ENCODE results near the gene CASTOR1. TPM values are rescaled to one million over a fixed set of nuclear protein-coding genes. Genes with fewer than 3 reads are reported as not detected.

Gene CASTOR1
- polyA plus RNA-seq, 1 experiment: 12.0 TPM

- no peak for TF ChIP-seq CTCF (IDR thresholded peaks at IDR 0.05; ENCODE audit: low read depth, low read length)
- Histone ChIP-seq H3K27ac (ENCODE audit: low read depth, low read length) (no peak overlapping the region), H3K9me3 (ENCODE audit: control insufficient read depth, insufficient read depth, low read length) (no peaks in the 10 kb centered on the region), H3K27me3 (ENCODE audit: control insufficient read depth, insufficient read depth, low read length) (no peaks in the 10 kb centered on the region), H3K4me3 (ENCODE audit: low read depth, low read length) (no peak overlapping the region)
- no peak for DNase-seq (ENCODE audit: low read depth, low spot score)
- ChIA-PET POLR2A (no interaction called here), CTCF (interaction anchor here (0.6 to 1.3 kb wide), 2 partner anchors 26 to 176 kb away, joined by 3 to 5 read pairs; no protein-coding TSS in a partner anchor)
These were observed 4.6 kb downstream of the CASTOR1 start for GRCh38 chr22:30284666-30285065.

- ChIA-PET CTCF (interaction anchor here (1.3 to 1.7 kb wide), 2 partner anchors 21 to 176 kb away, joined by 5 to 7 read pairs; no protein-coding TSS in a partner anchor), POLR2A (no interaction called here)
- no peak for DNase-seq (ENCODE audit: low read depth, low spot score)
- H3K27ac ChIP-seq (ENCODE audit: low read depth, low read length): no peak overlapping the region
- no peak for TF ChIP-seq CTCF (IDR thresholded peaks at IDR 0.05; ENCODE audit: low read depth, low read length)
- no peaks in the 10 kb centered on the region for H3K27me3 ChIP-seq (ENCODE audit: control insufficient read depth, insufficient read depth, low read length)
- H3K4me3 ChIP-seq (ENCODE audit: low read depth, low read length): no peak overlapping the region
- no peaks in the 10 kb centered on the region for H3K9me3 ChIP-seq (ENCODE audit: control insufficient read depth, insufficient read depth, low read length)
These were observed 5.1 kb downstream of the CASTOR1 start for GRCh38 chr22:30284172-30284571.

GRCh38 chr22:30283342-30283741, 6.0 kb downstream of the CASTOR1 start:
- POLR2A ChIA-PET: no interaction called here
- CTCF ChIA-PET: interaction anchor here (1.7 kb wide), 1 partner anchor 20 kb away, joined by 7 read pairs; no protein-coding TSS in a partner anchor
- no peak overlapping the region for H3K4me3 ChIP-seq (ENCODE audit: low read depth, low read length)

GRCh38 chr22:30282616-30283046, 6.7 kb downstream of the CASTOR1 start:
- TF ChIP-seq CTCF (IDR thresholded peaks at IDR 0.05; ENCODE audit: low read depth, low read length): no peak
- CTCF ChIA-PET: interaction anchor here (1.7 kb wide), 1 partner anchor 19 kb away, joined by 7 read pairs; no protein-coding TSS in a partner anchor
- DNase-seq (ENCODE audit: low read depth, low spot score): no peak
- H3K9me3 ChIP-seq (ENCODE audit: control insufficient read depth, insufficient read depth, low read length): no peaks in the 10 kb centered on the region
- H3K27ac ChIP-seq (ENCODE audit: low read depth, low read length): no peak overlapping the region
- H3K4me3 ChIP-seq (ENCODE audit: low read depth, low read length): no peak overlapping the region
- H3K27me3 ChIP-seq (ENCODE audit: control insufficient read depth, insufficient read depth, low read length): no peaks in the 10 kb centered on the region
- POLR2A ChIA-PET: no interaction called here

More at GRCh38 chr22:30283342-30283741, 6.0 kb downstream of the CASTOR1 start:
- TF ChIP-seq CTCF (IDR thresholded peaks at IDR 0.05; ENCODE audit: low read depth, low read length): no peak
- H3K27me3 ChIP-seq (ENCODE audit: control insufficient read depth, insufficient read depth, low read length): no peaks in the 10 kb centered on the region
- no peaks in the 10 kb centered on the region for H3K9me3 ChIP-seq (ENCODE audit: control insufficient read depth, insufficient read depth, low read length)
- no peak for DNase-seq (ENCODE audit: low read depth, low spot score)
- no peak overlapping the region for H3K27ac ChIP-seq (ENCODE audit: low read depth, low read length)

- no peak overlapping the region for H3K4me3 ChIP-seq (ENCODE audit: low read depth, low read length)
- TF ChIP-seq CTCF (IDR thresholded peaks at IDR 0.05; ENCODE audit: low read depth, low read length): no peak
- CTCF ChIA-PET: interaction anchor here (0.6 to 2.0 kb wide), 6 partner anchors 8 to 191 kb away, joined by 3 to 12 read pairs (median 4); partner anchors contain the start of gene CASTOR1
- H3K9me3 ChIP-seq (ENCODE audit: control insufficient read depth, insufficient read depth, low read length): no peaks in the 10 kb centered on the region
- no peak overlapping the region for H3K27ac ChIP-seq (ENCODE audit: low read depth, low read length)
- POLR2A ChIA-PET: interaction anchor here (0.6 kb wide), 1 partner anchor 42 kb away, joined by 4 read pairs; no protein-coding TSS in a partner anchor
- no peaks in the 10 kb centered on the region for H3K27me3 ChIP-seq (ENCODE audit: control insufficient read depth, insufficient read depth, low read length)
- no peak for DNase-seq (ENCODE audit: low read depth, low spot score)
These were observed 8.8 kb downstream of the CASTOR1 start for GRCh38 chr22:30280505-30280904.
